IPS-18c (cell line): ENCODE data around the gene IFNGR1.

Experiments used
- H3K4me3 ChIP-seq: 2 replicates; pipeline ENCODE4 v1.7.0; 2013; ENCODE audit warnings: low read depth, mild to moderate bottlenecking, low read length, moderate library complexity; ENCODE audit not compliant: insufficient read depth
- H3K9me3 ChIP-seq: one replicate; pipeline ENCODE4 v1.6.1; 2013; ENCODE audit warnings: mild to moderate bottlenecking, low read length, moderate library complexity; ENCODE audit not compliant: control insufficient read depth, insufficient read depth

The IFNGR1 gene

DNA sequence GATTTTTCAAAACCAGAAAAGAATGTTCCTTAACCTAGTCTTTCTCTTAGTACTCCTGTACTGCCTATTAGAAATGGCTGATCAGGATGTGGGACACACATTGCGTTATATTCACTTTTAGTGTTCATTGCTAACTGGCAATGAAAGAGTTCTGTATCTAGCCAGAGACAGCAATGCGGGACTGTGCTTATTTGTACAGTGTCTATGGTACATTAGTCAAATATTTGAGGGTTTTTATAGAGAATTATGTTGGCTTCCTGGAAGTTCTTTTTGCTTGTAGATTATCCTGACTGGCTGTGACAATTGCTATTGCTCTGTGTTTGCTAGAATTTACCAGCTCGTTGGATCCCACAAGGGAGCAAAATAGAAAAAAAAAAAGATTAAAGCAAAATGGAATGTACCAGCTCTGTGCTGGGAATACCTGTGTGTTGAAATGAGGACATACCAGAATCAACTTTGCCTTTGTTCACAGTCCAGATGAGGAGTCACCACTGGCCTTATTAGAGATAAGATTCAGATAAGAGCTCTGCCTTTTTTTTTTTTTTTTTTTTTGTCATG, 22.4 kb upstream of the IFNGR1 start:
- Histone ChIP-seq H3K9me3 (peaks cover 2% of the 10 kb centered on the region), H3K4me3 (no peak overlapping the region)

DNA sequence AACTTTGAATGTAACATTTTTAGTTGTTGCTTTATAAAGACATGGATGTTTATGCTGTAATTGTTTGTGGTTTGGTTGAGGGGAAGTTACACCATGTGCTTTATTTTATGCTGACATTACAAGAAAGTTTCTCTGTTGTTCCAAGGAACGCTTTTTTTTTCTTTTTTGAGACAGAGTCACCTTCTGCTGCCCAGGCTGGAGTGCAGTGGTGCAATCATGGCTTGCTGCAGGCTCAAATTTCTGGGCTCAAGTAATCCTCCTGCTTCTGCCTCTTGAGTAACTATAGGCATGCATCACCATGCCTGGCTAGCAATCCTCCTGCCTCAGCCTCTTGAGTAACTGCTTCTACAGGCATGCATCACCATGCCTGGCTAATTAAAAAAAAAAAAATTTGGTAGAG, 21.0 kb upstream of the IFNGR1 start:
- Histone ChIP-seq H3K9me3 (peaks cover 2% of the 10 kb centered on the region), H3K4me3 (no peak overlapping the region)

DNA sequence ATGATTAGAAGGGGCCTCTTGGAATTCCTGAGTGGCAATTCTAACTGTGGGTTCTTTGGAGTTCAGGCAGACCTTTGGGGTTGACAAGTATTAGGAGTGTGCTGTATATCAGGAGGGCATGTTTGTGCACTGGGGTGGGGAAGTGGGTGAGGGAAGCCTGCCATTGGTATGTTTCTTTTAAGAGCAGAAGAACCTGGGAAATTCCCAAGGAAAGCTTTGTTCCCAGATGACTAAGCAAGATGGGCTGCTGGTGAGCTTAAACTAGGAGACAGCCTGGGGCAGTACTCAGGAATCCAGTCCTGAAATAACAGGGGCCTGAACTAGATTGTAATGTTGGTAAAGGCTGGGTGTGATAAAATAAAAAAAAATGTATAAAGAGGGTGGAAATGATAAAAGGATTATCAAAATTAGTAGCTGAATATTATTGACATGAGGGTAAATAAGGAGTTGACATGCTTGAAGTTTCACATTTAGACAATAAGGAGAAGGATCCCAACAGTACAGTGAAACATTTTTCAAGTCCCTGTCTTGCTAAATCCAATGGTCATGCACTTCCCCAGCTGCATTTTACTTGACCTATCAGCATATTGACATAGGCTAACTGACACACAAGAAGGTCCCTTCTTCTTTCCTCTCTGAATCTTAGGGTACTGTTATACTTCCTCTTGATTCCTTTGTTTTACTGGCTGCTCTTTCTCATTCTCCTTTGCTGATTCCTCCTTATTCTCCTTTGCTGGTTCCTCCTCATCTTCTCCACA, 18.4 kb upstream of the IFNGR1 start:
- Histone ChIP-seq H3K4me3 (no peak overlapping the region), H3K9me3 (peaks cover 2% of the 10 kb centered on the region)

DNA sequence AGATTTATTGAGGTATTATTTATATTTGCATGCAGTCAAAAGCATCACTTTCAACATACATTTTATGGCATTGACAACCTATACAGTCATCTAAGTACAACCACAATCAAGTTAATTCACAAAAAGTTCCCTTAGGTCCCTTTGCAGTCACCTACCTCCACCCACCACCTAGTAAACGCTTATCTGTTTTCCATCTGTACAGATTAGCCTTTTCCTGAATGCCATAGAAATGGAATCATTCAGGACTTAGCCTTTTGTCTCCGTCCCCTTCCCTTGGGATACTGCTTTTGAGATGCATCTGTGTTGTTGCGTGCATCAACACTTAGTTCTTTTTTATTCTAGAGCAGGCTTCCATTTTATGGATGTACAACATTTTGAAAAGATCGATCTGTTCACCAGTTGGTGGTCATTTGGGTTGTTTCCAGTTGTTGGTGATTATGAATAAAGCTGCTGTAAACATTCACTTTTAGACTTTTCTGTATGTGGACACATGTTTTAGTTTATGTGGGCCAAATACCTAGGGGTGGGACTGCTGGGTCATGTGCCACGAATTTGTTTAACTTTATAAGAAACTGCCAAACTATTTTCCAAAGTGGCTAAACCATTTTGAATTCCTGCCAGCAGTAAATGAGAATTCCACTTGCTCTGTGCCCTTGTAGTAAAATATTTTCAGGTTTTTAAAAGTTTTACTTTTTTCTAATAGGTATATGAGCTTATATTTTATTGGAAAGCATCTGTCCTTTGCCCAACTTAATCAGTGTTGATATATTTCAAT, 17.6 kb upstream of the IFNGR1 start:
- no peak overlapping the region for H3K4me3 ChIP-seq
- peaks cover 2% of the 10 kb centered on the region for H3K9me3 ChIP-seq

DNA sequence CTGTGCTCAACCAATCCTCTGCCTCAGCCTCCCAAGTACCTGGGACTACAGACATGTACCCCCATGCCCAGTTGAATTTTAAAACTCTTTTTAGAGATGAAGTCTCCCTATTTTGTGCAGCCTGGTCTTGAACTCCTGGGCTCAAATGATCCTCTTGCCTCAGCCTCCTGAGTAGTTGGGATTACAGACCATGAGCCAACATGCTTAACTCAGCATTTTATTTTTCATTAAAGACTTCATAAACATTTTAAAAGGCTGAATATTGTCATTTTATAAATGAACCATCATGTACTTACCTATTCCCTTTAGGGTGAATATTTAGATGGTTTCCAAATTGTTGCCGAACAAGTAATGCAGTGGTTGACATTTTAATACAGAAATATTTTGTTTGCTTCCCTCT, 16.5 kb upstream of the IFNGR1 start:
- no peak overlapping the region for H3K4me3 ChIP-seq

DNA sequence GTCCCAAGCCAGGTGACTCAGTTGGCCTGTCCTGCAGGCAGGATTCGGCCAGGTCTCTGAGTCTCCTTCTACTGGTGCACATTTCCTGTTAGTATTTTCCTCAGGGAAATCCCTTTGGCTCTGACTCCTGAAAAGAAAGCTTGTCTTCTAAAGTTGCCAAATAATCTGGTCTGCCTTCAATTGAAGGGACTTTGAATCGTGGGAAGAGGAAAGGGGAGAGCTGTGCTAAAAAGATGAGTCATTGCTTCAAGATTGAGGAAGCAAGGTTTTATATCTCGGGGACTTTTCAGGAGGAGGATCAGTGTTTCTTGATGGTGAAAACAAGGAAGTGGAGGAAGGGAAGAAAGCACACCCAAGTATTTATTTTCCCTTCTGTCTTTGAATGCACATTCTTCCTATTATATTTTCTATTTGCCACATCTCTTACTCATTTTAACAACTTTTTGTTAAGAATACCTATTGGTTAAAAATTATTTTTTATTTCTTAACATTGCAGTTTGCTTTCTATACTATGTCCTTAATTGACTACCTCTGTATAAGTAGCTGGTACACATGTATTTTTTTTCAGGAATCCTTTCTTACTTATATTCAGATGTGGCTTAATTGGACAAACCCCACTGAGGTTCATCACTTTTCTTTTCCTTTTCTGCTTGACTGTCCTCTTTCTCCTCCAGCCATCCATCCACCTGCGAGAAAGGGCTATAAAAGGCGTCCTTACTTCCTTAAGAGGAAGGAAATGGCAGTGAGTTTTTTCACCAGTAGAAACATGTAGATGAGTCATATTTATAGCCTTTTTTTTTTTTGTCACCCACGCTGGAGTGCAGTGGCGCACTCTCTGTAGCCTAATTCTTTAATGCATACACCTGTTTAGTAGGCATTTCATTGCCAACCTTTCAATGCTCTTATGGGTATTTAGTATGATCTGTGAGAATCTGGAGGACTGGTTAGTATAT, 15.0 kb upstream of the IFNGR1 start:
- peaks cover 2% of the 10 kb centered on the region for H3K9me3 ChIP-seq
- no peak overlapping the region for H3K4me3 ChIP-seq

More for the DNA sequence above, 16.5 kb upstream of the IFNGR1 start:
- peaks cover 2% of the 10 kb centered on the region for H3K9me3 ChIP-seq

DNA sequence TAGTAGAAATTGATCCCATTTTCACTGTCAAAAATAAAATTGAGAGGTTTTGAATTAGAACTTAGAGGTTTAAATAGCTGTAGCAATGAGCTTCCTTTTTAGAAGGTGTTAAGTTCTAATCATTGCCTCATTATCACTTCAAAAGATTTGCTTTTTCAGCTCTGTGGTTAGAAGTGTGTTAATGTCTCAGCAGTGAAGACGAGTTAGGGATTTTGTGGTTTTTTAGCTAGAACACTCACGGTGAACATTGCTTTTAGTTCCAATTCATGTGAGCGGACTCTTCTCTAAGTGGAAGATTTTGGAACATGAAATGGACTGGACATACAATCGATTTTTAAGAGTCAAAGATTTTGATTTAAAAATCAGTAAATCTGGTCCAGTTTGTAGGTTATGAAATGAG, 12.7 kb upstream of the IFNGR1 start:
- Histone ChIP-seq H3K4me3 (no peak overlapping the region), H3K9me3 (no peaks in the 10 kb centered on the region)

DNA sequence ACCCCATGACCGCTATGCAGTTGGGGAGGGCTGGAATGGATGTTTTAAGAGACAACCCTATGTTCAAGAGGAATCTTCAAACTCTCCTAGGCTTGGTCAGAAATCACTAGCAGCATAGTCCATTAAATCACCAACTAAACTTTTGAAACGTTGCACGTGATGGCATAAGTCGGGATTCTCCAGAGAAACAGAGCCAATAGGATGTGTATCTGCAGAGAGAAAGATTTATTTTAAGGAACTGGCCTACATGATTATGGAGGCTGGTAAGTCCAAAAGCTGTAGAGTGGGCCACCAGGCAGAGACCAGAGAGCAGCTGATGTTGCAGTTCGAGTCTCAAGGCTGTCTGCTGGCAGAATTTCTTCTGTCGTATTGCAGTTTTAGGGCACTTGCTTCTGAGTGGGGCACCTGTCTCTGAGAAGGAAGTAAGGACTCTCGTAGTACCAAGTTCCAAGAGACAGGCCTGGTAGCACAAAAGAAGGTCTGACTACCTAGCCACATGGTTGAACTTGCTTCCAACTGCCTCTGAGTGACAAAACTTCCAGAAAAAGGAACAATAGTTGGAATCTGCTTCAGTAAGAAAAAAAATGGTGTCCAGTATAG, 11.9 kb upstream of the IFNGR1 start:
- H3K9me3 ChIP-seq: no peaks in the 10 kb centered on the region
- no peak overlapping the region for H3K4me3 ChIP-seq

DNA sequence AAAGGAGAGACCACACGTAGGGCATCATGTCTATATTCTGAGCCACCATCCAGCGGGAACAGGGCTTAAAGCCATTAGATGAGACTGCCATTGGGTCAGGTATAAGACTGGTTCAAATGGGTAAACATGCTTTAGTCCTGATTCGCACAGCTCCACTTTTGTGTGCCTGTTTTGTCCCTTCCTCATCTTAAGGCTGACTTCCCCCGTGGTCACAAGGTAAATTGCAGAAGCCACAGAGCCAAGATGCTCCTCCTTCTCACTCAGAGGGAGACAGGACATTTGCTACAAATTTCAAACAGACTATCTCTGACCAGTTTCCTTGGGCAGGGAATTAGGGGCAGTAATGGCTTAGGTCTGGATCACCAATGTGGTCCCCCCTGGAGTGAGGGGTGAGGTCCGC, 11.4 kb upstream of the IFNGR1 start:
- Histone ChIP-seq H3K9me3 (no peaks in the 10 kb centered on the region), H3K4me3 (no peak overlapping the region)

DNA sequence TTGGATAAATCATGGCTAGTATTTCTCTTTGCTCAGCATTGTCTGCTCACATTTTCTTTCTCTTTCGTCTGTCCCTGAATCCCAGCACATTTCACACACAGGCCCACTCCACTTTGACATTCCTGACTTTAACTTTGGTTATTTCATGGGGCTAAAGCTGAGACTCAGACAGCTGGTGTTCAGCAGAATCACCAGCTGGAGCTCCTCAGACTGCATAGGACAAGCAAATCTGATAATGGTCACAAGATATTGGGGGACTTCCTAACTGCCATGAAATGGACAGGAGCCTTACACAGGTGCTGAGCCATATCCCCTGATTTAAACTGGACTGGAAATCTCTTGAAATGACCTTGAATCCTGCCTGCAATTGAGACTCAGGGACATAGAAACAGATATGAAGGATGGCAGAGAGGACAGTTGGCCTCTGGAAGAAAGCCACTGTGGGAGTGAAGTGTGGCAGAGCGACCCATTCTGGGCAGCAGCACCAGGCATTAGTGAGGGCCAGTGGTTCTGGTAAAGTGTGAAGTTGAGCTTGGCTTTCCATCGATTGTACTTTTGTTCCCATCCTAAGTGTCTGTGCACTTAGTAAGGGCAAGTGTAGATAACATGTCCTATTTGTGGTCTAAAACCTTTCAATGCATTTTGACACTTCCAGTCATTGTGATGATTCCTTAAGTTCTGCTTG, 10.0 kb upstream of the IFNGR1 start:
- Histone ChIP-seq H3K9me3 (no peaks in the 10 kb centered on the region), H3K4me3 (no peak overlapping the region)

DNA sequence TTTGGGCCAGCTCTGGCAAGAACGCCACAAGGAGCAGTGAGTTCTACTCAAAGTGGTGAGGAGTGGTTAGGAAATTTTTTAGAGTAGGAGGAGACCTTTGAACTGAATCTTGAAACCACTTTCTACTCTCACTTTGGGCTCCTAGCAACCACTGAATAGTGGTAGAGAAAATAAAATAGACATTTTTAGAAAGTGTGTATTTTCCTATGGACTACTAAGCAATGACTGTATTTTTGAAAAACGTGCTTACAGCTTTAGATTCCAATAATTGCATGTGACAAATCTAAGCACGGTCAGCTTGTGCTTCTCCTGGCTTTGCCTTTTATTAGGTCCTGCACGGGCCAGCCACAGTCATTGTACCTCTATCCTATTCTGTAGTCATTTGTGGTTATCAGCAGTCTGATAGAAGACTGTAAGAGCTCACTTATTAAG, 8.7 kb upstream of the IFNGR1 start:
- Histone ChIP-seq H3K4me3 (no peak overlapping the region), H3K9me3 (no peaks in the 10 kb centered on the region)

DNA sequence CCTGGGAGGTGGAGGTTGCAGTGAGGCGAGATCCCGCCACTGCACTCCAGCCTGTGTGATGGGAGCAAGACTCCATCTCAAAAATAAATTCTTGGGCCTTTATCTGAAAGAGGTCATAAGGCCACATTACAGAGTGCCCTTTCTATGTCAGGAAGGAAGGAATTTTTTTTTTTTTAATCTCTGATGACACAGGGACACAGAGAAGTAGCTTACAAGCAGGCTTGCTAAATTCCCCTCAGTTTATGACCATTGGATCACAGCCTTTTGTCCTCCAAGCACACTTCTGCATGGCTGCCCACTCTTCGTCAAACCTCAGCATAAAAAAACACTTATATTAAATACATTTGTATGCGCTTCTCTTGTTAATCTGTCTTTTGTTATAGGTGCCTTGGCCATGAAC, 7.5 kb upstream of the IFNGR1 start:
- Histone ChIP-seq H3K9me3 (no peaks in the 10 kb centered on the region), H3K4me3 (no peak overlapping the region)

DNA sequence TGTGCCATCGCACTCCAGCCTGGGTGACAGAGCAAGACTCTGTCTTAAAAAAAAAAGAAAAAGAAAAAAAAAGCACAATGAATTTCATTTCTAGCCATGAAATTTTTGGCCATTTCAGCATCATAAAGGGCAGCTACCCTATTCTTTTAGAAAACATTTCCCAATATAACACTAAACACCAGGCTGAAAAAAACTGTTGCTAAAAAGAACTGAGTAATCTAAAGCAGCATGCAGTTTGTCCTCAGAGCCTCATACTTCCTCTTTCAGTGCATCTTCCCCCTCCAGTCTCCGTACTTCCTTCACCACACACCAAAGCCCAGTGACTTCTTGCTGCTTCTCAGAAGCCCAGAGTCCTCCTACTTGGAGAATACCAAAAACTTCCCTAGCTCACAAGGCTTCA, 5.6 kb upstream of the IFNGR1 start:
- no peaks in the 10 kb centered on the region for H3K9me3 ChIP-seq
- H3K4me3 ChIP-seq: no peak overlapping the region

DNA sequence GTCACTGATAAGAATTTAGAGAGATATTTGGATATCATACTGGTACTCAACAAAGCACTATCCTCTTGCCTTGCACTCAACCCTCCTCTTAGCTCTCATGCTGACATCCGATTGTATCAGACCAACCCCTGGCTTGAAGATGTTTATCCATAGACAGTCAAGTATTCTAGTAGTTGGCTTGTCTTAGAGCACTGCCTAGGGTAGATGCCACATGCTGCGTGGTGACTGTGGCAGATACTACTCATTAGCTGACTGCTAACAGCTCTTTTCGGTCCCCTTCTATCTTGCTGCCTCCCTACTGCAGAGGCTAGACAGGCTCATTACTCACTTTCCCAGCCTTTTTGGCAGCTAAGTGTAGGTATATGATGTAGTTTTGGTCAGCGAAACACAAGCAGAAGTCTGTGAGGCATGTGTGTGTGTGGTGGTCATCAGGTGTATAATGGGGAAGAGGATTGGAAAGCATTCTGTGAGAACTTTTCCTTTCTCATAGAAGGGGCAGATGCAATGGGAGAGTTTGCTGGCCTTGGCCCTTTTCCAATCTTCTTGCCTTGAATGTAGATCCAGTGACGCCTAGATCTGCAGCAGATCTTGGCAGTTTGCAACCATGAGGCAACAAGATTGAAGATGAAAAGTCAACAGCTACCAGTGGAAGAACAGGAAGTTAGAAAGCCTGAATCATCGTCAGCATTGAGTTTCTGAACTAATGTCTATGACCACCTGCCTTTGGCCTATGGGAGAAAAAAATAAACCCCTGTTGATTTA, 4.4 kb upstream of the IFNGR1 start:
- H3K4me3 ChIP-seq: no peak overlapping the region
- H3K9me3 ChIP-seq: no peaks in the 10 kb centered on the region

DNA sequence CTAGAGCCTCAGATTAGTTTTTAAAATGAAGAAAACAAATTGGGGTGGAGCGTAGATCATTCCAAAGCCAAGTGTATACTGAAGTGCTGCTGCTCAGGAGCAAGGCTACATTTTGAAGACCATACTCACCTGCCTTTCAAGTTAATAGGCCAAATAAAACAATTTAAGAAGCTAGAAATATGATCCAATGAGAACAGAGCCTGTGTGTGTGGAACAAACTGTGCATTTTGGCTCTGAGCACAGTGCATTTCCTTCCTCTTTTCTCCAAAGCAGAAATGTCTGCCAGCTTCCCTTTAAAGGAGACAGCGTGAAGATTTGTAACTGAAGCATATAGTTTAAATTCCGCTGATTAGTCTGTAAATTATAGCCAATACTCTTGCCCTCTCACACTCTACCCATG, 3.2 kb upstream of the IFNGR1 start:
- H3K9me3 ChIP-seq: no peaks in the 10 kb centered on the region
- H3K4me3 ChIP-seq: no peak overlapping the region
